Neuronal stem cell (in vitro differentiated cells): ENCODE data around the gene DIO2. TPM values are rescaled to one million over a fixed set of nuclear protein-coding genes. Genes with fewer than 3 reads are reported as not detected.

Source experiments
- DNase-seq: peaks from one replicate; pipeline ENCODE4 v3.0.0-alpha.2; 2013; ENCODE audit warnings: low spot score
- H2AFZ ChIP-seq: one replicate; pipeline ENCODE4 v1.6.1; 2013; ENCODE audit warnings: mild to moderate bottlenecking, low read length, inconsistent platforms
- H2AK5ac ChIP-seq: 2 replicates; pipeline ENCODE4 v1.6.1; 2013; ENCODE audit warnings: low read depth, mild to moderate bottlenecking, inconsistent platforms, low read length, moderate library complexity, mixed read lengths
- H2BK120ac ChIP-seq: 2 replicates; pipeline ENCODE4 v1.6.1; 2013; ENCODE audit warnings: low read depth, mild to moderate bottlenecking, inconsistent platforms, low read length, moderate library complexity, mixed read lengths
- H2BK12ac ChIP-seq: one replicate; pipeline ENCODE4 v1.6.1; 2013; ENCODE audit warnings: low read length, inconsistent platforms
- H2BK15ac ChIP-seq: 2 replicates; pipeline ENCODE4 v1.6.1; 2013; ENCODE audit warnings: mild to moderate bottlenecking, low read length, inconsistent platforms, mixed read lengths
- H2BK5ac ChIP-seq: one replicate; pipeline ENCODE4 v1.6.1; 2013; ENCODE audit warnings: inconsistent platforms, mild to moderate bottlenecking, low read length, moderate library complexity
- H3K14ac ChIP-seq: one replicate; pipeline ENCODE4 v1.6.1; 2013; ENCODE audit warnings: low read length, inconsistent platforms
- H3K18ac ChIP-seq: 2 replicates; pipeline ENCODE4 v1.6.1; 2013; ENCODE audit warnings: low read length, inconsistent platforms
- H3K23ac ChIP-seq: 2 replicates; pipeline ENCODE4 v1.6.1; 2013; ENCODE audit warnings: low read depth, mild to moderate bottlenecking, mixed read lengths, low read length, inconsistent platforms; ENCODE audit not compliant: poor library complexity
- H3K27ac ChIP-seq: replicated peaks from 3 replicates; pipeline ENCODE4 v1.5.1; 2013; ENCODE audit warnings: low read length, inconsistent platforms
- H3K27me3 ChIP-seq, 3 experiments: 2 replicates each; pipeline ENCODE4 v1.6.1; 2013; ENCODE audit warnings: low read length in 3 of 3, mild to moderate bottlenecking in 2 of 3, inconsistent platforms in 1 of 3, low read depth in 1 of 3, mixed read lengths in 1 of 3, moderate library complexity in 1 of 3; ENCODE audit not compliant: control insufficient read depth in 3 of 3, insufficient read depth in 3 of 3
- H3K36me3 ChIP-seq, 2 donors: replicated peaks in 1 of 2; 2 replicates each; pipeline ENCODE4 v1.6.1; 2013; ENCODE audit warnings: low read length in 2 of 2; ENCODE audit not compliant: control insufficient read depth in 2 of 2, insufficient read depth in 2 of 2
- H3K4ac ChIP-seq: 2 replicates; pipeline ENCODE4 v1.6.1; 2013; ENCODE audit warnings: inconsistent platforms, mild to moderate bottlenecking, low read length, moderate library complexity
- H3K4me1 ChIP-seq, 2 donors: 1 replicate in 1 of 2; 2 replicates in 1 of 2; pipeline ENCODE4 v1.6.1; 2013; ENCODE audit warnings: low read length in 2 of 2, low read depth in 1 of 2; ENCODE audit not compliant: control insufficient read depth in 2 of 2, insufficient read depth in 1 of 2
- H3K4me2 ChIP-seq: one replicate; pipeline ENCODE4 v1.6.1; 2013; ENCODE audit warnings: mild to moderate bottlenecking, low read length, inconsistent platforms; ENCODE audit not compliant: insufficient read depth, poor library complexity, severe bottlenecking
- H3K4me3 ChIP-seq, 2 donors: 2 replicates each; pipeline ENCODE4 v1.5.1; 2013; ENCODE audit warnings: low read length in 2 of 2, mild to moderate bottlenecking in 2 of 2, inconsistent platforms in 1 of 2, moderate library complexity in 1 of 2
- H3K79me1 ChIP-seq: one replicate; pipeline ENCODE4 v1.6.1; 2013; ENCODE audit warnings: low read depth, mild to moderate bottlenecking, inconsistent platforms, low read length, moderate library complexity
- H3K9ac ChIP-seq: one replicate; pipeline ENCODE4 v1.6.1; 2013; ENCODE audit warnings: mild to moderate bottlenecking, low read depth, low read length, inconsistent platforms; ENCODE audit not compliant: poor library complexity
- H3K9me3 ChIP-seq, 2 donors: replicated peaks in 1 of 2; 2 replicates each; pipeline versions ENCODE3 to v1.6.1; 2013; ENCODE audit warnings: low read length in 2 of 2, mild to moderate bottlenecking in 2 of 2, inconsistent platforms in 1 of 2, low read depth in 1 of 2, mixed read lengths in 1 of 2, moderate library complexity in 1 of 2; ENCODE audit not compliant: control insufficient read depth in 2 of 2, insufficient read depth in 1 of 2
- H4K8ac ChIP-seq: one replicate; pipeline ENCODE4 v1.6.1; 2013; ENCODE audit warnings: low read depth, mild to moderate bottlenecking, inconsistent platforms, low read length, moderate library complexity
- H4K91ac ChIP-seq: one replicate; pipeline ENCODE4 v1.6.1; 2013; ENCODE audit warnings: low read length, low read depth, mild to moderate bottlenecking, inconsistent platforms; ENCODE audit not compliant: poor library complexity
- WGBS, 2 donors: extraction: QIAGEN DNeasy Blood & Tissue Kit; methylation state at CpG; one replicate each; pipeline ENCODE4 v1.1.7; 2013; ENCODE audit warnings: missing lambda C conversion rate in 2 of 2, mixed read lengths in 1 of 2; ENCODE audit not compliant: insufficient read length in 2 of 2, insufficient replicate concordance in 1 of 2; ENCODE audit errors: extremely low coverage in 2 of 2; 5-methylcytosine and 5-hydroxymethylcytosine counted together
- polyA plus RNA-seq, 2 experiments: library from polyadenylated mRNA; stranded (reverse); fragments of 200-250 nt; gene quantifications; one replicate each; pipeline ENCODE4 v1.2.3, GENCODE V29; 2013

The DIO2 gene
- polyA plus RNA-seq (2013, experiment 1 of 2) = 0.03 TPM
- polyA plus RNA-seq (2013, experiment 2 of 2) = 0.06 TPM

DNA sequence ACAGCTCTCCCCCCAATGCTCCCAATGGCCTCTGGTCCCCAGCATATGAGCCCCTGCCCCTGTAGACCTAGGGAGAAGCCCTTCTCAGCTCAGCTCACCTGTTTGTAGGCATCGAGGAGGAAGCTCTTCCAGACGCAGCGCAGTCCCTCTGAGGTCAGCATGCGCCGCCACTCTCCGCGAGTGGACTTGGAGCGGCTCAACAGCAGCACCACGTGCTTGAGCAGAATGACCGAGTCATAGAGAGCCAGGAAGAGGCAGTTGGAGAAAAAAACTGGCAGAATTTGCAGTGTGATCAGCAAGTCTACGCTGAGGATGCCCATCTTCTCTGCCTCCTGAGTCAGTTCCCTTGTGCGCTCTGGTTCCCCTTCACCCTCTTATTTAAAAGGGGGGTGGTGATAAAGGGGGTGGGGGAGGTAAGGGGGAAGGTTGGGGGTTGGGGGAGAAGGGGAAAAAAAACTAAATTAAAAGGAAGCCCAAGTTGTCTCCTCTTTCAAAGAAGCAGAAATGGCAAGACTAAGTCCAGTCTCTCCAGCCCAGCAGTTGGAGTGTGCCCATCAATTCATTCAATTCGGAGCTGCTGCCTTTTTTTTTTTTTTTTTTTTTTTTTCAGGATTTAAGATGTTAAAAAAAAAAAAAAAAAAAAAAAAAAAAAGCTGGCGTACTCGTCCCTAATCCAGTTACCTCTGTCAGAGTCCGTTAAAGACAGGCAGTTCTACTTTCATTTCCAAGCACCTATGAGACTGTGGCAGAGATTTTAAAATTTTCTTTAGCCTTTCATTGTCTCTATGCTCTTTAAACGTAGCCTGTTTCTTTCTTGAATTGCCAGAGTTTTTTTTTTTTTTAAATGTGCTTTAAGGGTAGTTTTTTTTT is at the start of gene DIO2:
TSS of gene DIO2 (minus strand) at position 352 of the 870 bp plus-strand sequence. CDS start at position 320, 32 bp downstream.
- no peaks in the 10 kb centered on the region for H3K27me3 ChIP-seq
- H2AK5ac ChIP-seq = peak within 1 kb of the TSS; percentile 85
- H2BK15ac ChIP-seq = peak within 1 kb of the TSS; percentile 65
- H2BK12ac ChIP-seq = no peak within 1 kb of the TSS
- H2AFZ ChIP-seq = peak within 1 kb of the TSS; percentile 70
- no peak for DNase-seq
- H3K18ac ChIP-seq = peak within 1 kb of the TSS; percentile 95
- no peak within 1 kb of the TSS for H3K27ac ChIP-seq
- peak within 1 kb of the TSS; percentile 27 for H3K23ac ChIP-seq
- H3K36me3 ChIP-seq = peaks cover 0 to 2% of the 10 kb centered on the region in 2 donors
- H3K4me3 ChIP-seq = peak within 1 kb of the TSS in 1 of 2 donors; percentile 18
- H3K9me3 ChIP-seq = no peaks in the 10 kb centered on the region
- H2BK5ac ChIP-seq = no peak within 1 kb of the TSS
- no CpG with 5 or more reads among the region's 17 CpGs for WGBS, 2 donors
- peak within 1 kb of the TSS; percentile 17 for H3K14ac ChIP-seq
- H4K8ac ChIP-seq = no peak within 1 kb of the TSS
- H4K91ac ChIP-seq = peak within 1 kb of the TSS; percentile 96
- no peaks in the 10 kb centered on the region for H3K79me1 ChIP-seq
- H3K4me1 ChIP-seq = peaks cover 0 to 13% of the 10 kb centered on the region in 2 donors
- H2BK120ac ChIP-seq = peak within 1 kb of the TSS; percentile 75
- no peak within 1 kb of the TSS for H3K4me2 ChIP-seq
- peak within 1 kb of the TSS; percentile 74 for H3K9ac ChIP-seq
- no peak within 1 kb of the TSS for H3K4ac ChIP-seq

DNA sequence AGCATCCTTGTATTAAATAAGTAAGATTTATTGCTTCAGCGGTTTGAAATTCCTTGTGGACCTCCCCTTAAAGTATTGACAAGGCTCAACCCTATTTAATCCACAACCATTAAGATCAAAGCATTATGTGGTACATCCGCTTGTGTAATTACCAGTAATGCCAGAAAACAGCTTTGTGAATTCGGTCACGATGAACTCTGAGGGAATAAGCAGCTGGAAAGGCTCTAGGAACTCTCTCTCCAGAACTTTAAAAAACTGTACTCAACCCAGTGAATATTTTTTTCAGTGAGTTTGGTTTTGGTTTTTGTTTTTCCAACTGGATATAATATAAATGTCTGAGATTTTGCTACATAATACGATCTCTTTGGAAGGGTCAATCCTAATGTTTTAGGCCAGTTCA is 49.3 kb upstream of the DIO2 start:
- no peak for DNase-seq
- Histone ChIP-seq H3K23ac (no peak overlapping the region), H3K14ac (no peak overlapping the region), H3K27ac (no peak overlapping the region), H3K4ac (no peak overlapping the region), H2AFZ (no peak overlapping the region), H4K91ac (no peak overlapping the region), H2BK5ac (no peak overlapping the region), H3K36me3 (no peaks in the 10 kb centered on the region), H3K27me3 (no peaks in the 10 kb centered on the region), H3K4me1 (no peaks in the 10 kb centered on the region), H2AK5ac (no peak overlapping the region), H3K18ac (no peak overlapping the region), H2BK12ac (no peak overlapping the region), H2BK15ac (no peak overlapping the region), H3K4me3 (no peak overlapping the region), H3K9ac (no peak overlapping the region), H3K9me3 (no peaks in the 10 kb centered on the region), H4K8ac (no peak overlapping the region), H3K79me1 (no peaks in the 10 kb centered on the region), H2BK120ac (no peak overlapping the region), H3K4me2 (no peak overlapping the region)
- WGBS, 2 donors = no CpG with 5 or more reads among the region's 5 CpGs

DNA sequence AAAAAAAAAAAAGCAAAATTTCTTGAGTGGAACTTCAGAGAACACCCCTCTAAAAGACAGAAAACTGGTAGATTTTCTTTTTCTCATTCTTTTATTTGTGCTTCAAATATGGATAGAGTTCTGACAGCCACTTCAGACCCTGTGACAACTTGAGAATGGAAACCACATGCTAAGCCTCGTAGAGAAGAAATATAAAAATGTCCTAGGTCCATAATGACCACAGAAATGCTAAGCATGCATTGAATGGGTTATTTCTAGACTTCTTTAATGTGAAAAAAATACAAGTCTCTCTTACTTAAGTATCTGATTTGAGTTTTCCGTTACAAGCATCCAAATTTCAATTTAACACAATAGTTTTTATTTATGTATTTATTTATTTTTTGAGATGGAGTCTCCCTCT is 28.3 kb upstream of the DIO2 start:
- Histone ChIP-seq H3K9me3 (peaks cover 0 to 5% of the 10 kb centered on the region in 2 donors), H3K14ac (no peak overlapping the region), H4K91ac (no peak overlapping the region), H4K8ac (no peak overlapping the region), H2AK5ac (no peak overlapping the region), H3K79me1 (no peaks in the 10 kb centered on the region), H3K4me2 (no peak overlapping the region), H3K9ac (no peak overlapping the region), H2AFZ (no peak overlapping the region), H2BK5ac (no peak overlapping the region), H3K4ac (no peak overlapping the region), H3K23ac (no peak overlapping the region), H3K18ac (no peak overlapping the region), H3K4me1 (no peaks in the 10 kb centered on the region), H2BK15ac (no peak overlapping the region), H3K27me3 (no peaks in the 10 kb centered on the region), H3K4me3 (no peak overlapping the region), H3K27ac (no peak overlapping the region), H2BK120ac (no peak overlapping the region), H2BK12ac (no peak overlapping the region), H3K36me3 (no peaks in the 10 kb centered on the region)
- no peak for DNase-seq
- WGBS, 2 donors = no CpG with 5 or more reads among the region's 2 CpGs

DNA sequence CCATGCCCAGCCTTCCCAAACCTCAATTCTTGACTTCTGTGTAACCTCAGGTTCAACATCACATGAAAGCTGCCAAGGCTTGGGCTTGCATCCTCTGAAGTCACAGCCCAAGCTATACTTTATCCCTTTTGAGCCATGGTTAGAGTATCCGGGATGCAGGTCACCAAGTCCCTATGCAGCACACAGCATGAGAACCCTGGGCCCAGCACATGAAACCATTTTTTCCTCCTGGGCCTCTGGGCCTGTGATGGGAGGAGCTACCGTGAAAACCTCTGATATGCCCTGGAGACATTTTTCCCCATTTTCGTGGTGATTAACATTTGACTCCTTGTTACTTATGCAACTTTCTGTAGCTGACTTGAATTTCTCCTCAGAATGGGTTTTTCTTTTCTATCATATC is 25.8 kb upstream of the DIO2 start:
- Histone ChIP-seq H3K27me3 (no peaks in the 10 kb centered on the region), H3K4me1 (no peaks in the 10 kb centered on the region), H2AK5ac (no peak overlapping the region), H3K4me3 (no peak overlapping the region), H3K14ac (no peak overlapping the region), H3K36me3 (no peaks in the 10 kb centered on the region), H2BK15ac (no peak overlapping the region), H3K4me2 (no peak overlapping the region), H3K4ac (no peak overlapping the region), H3K18ac (no peak overlapping the region), H2AFZ (no peak overlapping the region), H4K8ac (no peak overlapping the region), H3K23ac (no peak overlapping the region), H3K9ac (no peak overlapping the region), H2BK120ac (no peak overlapping the region), H4K91ac (no peak overlapping the region), H2BK12ac (no peak overlapping the region), H3K79me1 (no peaks in the 10 kb centered on the region), H3K9me3 (peaks cover 0 to 5% of the 10 kb centered on the region in 2 donors), H2BK5ac (no peak overlapping the region), H3K27ac (no peak overlapping the region)
- WGBS, 2 donors = no CpG with 5 or more reads among the region's 3 CpGs
- no peak for DNase-seq
